ENCODE results near the gene CEPT1. TPM values are rescaled to one million over a fixed set of nuclear protein-coding genes. Genes with fewer than 3 reads are reported as not detected.

CEPT1 gene
- total RNA-seq, 1 experiment from 2014 or later = 34.2 TPM

DNA sequence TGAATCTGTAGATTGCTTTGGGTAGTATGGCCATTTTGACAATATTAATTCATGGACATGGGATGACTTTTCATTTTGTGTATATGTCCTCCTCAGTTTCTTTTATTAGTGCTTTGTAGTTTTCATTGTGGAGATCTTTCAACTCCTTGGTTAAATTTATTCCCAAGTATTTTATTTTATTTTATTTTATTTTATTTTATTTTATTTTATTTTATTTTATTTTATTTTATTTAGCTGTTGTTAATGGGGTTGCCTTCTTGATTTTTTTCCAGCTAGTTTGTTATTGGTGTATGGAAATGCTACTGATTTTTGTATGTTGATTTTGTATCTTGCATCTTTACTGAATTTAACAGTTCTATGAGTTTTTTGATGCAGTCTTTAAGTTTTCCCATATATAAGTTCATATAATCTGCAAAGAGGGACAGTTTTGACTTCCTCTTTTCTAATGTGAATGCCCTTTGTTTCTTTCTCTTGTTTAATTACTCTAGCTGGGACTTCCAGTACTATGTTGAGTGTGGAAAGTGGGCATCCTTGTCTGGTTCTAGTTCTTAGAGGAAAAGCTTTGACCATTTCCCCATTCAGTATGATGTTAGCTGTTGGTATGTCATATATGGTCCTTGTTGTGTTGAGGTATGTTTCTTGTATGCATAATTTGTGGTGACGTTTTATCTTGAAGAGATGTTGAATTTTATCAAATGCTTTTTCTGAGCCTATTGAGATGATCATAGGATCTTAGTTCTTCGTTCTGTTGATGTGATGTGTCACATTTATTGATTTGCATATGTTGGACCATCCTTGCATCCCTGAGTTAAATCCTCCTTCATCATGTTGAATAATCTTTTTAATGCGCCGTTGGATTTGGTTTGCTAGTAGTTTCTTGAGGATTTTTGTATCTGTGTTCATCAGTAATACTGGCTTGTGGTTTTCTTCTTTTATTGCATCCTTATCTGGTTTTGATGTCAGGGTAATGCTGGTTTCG, 14.3 kb downstream of the CEPT1 start:
- Histone ChIP-seq H3K4me2 (ENCODE audit: low read length) (no peak overlapping the region), H4K20me1 (ENCODE audit: insufficient read depth) (no peaks in the 10 kb centered on the region; the same call in 1 of the 2 replicates), H3K9ac (ENCODE audit: low read length) (no peak overlapping the region), H2AFZ (ENCODE audit: low read depth, low read length, poor library complexity, severe bottlenecking) (no peak overlapping the region), H3K9me3 (ENCODE audit: control insufficient read depth in 1 of 2, insufficient read depth in 1 of 2, low read depth in 1 of 2, low read length in 2 of 2) (no peaks in the 10 kb centered on the region), H3K27me3 (ENCODE audit: insufficient read depth, low read length) (no peaks in the 10 kb centered on the region), H3K4me1 (ENCODE audit: control insufficient read depth in 1 of 2, insufficient read depth in 2 of 2, low read length in 2 of 2) (no peaks in the 10 kb centered on the region), H3K4me3 (replicated peaks in 1 of 2; ENCODE audit: low read depth in 1 of 2, low read length in 2 of 2) (no peak overlapping the region), H3K79me2 (ENCODE audit: insufficient read depth, low read length) (peaks cover 87% of the 10 kb centered on the region), H3K9me2 (ENCODE audit: insufficient read depth) (no peaks in the 10 kb centered on the region), H3K36me3 (ENCODE audit: control insufficient read depth in 1 of 2, insufficient read depth in 2 of 2, low read length in 2 of 2) (peaks cover 12 to 20% of the 10 kb centered on the region in 2 experiments; a peak in 3 of 4 replicates), H3K27ac (ENCODE audit: low read depth, low read length) (no peak overlapping the region)
- intact Hi-C loops (cut with micrococcal nuclease) = no loop called here
- no TSS peak for BruUV-seq (replicated peaks)
- DNase-seq (ENCODE audit: low read depth, low spot score) = no peak
- ChIA-PET POLR2A (no interaction called here), RAD21 (ENCODE audit: low non-redundant PET in 1 of 2, low total read pairs in 2 of 2, uncharacterized antibody in 2 of 2, unreplicated experiment in 2 of 2) (no interaction called here), CTCF (no interaction called here)
- no peak for ATAC-seq
- TF ChIP-seq EGR1 (IDR thresholded peaks at IDR 0.05; ENCODE audit: low read depth) = no peak
- TF ChIP-seq YY1 (IDR thresholded peaks at IDR 0.05; ENCODE audit: extremely low read depth, insufficient replicate concordance, low read depth, low read length) = no peak
- TF ChIP-seq ZFX (IDR thresholded peaks at IDR 0.05) = no peak
- TF ChIP-seq, protein P1, sequence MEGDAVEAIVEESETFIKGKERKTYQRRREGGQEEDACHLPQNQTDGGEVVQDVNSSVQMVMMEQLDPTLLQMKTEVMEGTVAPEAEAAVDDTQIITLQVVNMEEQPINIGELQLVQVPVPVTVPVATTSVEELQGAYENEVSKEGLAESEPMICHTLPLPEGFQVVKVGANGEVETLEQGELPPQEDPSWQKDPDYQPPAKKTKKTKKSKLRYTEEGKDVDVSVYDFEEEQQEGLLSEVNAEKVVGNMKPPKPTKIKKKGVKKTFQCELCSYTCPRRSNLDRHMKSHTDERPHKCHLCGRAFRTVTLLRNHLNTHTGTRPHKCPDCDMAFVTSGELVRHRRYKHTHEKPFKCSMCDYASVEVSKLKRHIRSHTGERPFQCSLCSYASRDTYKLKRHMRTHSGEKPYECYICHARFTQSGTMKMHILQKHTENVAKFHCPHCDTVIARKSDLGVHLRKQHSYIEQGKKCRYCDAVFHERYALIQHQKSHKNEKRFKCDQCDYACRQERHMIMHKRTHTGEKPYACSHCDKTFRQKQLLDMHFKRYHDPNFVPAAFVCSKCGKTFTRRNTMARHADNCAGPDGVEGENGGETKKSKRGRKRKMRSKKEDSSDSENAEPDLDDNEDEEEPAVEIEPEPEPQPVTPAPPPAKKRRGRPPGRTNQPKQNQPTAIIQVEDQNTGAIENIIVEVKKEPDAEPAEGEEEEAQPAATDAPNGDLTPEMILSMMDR (IDR thresholded peaks at IDR 0.05 in 2 of 3, conservative IDR thresholded peaks at IDR 0.05 in 1 of 3; ENCODE audit: borderline replicate concordance in 1 of 3, insufficient read depth in 1 of 3, low read depth in 2 of 3, low read length in 2 of 3) = no peak
- TF ChIP-seq, protein P2, sequence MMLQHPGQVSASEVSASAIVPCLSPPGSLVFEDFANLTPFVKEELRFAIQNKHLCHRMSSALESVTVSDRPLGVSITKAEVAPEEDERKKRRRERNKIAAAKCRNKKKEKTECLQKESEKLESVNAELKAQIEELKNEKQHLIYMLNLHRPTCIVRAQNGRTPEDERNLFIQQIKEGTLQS (IDR thresholded peaks at IDR 0.05) = no peak
- TF ChIP-seq, protein P3, sequence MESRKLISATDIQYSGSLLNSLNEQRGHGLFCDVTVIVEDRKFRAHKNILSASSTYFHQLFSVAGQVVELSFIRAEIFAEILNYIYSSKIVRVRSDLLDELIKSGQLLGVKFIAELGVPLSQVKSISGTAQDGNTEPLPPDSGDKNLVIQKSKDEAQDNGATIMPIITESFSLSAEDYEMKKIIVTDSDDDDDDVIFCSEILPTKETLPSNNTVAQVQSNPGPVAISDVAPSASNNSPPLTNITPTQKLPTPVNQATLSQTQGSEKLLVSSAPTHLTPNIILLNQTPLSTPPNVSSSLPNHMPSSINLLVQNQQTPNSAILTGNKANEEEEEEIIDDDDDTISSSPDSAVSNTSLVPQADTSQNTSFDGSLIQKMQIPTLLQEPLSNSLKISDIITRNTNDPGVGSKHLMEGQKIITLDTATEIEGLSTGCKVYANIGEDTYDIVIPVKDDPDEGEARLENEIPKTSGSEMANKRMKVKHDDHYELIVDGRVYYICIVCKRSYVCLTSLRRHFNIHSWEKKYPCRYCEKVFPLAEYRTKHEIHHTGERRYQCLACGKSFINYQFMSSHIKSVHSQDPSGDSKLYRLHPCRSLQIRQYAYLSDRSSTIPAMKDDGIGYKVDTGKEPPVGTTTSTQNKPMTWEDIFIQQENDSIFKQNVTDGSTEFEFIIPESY (IDR thresholded peaks at IDR 0.05; ENCODE audit: extremely low read depth, insufficient replicate concordance, low read length) = no peak
- no peak for TF ChIP-seq JUND (IDR thresholded peaks at IDR 0.05)
- no peak for TF ChIP-seq POLR2AphosphoS5 (IDR thresholded peaks at IDR 0.05; ENCODE audit: low read depth, low read length)
- no peak for TF ChIP-seq CEBPB (IDR thresholded peaks at IDR 0.05; ENCODE audit: low read depth)
- no peak for TF ChIP-seq ELF1 (IDR thresholded peaks at IDR 0.05; ENCODE audit: borderline replicate concordance, low read depth)
- no peak for TF ChIP-seq SP1 (IDR thresholded peaks at IDR 0.05; ENCODE audit: low read depth)
- TF ChIP-seq FOSL1 (IDR thresholded peaks at IDR 0.05; ENCODE audit: low read depth) = no peak
- TF ChIP-seq RAD21 (IDR thresholded peaks at IDR 0.05; ENCODE audit: low read depth) = no peak
- no peak for TF ChIP-seq SIN3A (IDR thresholded peaks at IDR 0.05; ENCODE audit: low read depth)
- TF ChIP-seq TCF7L2 (IDR thresholded peaks at IDR 0.05; ENCODE audit: borderline replicate concordance, extremely low read depth, insufficient read depth, insufficient read length) = no peak
- TF ChIP-seq ZNF274 (IDR thresholded peaks at IDR 0.05; ENCODE audit: low read depth, low read length) = no peak
- TF ChIP-seq, protein P4, sequence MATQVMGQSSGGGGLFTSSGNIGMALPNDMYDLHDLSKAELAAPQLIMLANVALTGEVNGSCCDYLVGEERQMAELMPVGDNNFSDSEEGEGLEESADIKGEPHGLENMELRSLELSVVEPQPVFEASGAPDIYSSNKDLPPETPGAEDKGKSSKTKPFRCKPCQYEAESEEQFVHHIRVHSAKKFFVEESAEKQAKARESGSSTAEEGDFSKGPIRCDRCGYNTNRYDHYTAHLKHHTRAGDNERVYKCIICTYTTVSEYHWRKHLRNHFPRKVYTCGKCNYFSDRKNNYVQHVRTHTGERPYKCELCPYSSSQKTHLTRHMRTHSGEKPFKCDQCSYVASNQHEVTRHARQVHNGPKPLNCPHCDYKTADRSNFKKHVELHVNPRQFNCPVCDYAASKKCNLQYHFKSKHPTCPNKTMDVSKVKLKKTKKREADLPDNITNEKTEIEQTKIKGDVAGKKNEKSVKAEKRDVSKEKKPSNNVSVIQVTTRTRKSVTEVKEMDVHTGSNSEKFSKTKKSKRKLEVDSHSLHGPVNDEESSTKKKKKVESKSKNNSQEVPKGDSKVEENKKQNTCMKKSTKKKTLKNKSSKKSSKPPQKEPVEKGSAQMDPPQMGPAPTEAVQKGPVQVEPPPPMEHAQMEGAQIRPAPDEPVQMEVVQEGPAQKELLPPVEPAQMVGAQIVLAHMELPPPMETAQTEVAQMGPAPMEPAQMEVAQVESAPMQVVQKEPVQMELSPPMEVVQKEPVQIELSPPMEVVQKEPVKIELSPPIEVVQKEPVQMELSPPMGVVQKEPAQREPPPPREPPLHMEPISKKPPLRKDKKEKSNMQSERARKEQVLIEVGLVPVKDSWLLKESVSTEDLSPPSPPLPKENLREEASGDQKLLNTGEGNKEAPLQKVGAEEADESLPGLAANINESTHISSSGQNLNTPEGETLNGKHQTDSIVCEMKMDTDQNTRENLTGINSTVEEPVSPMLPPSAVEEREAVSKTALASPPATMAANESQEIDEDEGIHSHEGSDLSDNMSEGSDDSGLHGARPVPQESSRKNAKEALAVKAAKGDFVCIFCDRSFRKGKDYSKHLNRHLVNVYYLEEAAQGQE (IDR thresholded peaks at IDR 0.05; ENCODE audit: low read depth) = no peak
- no peak for TF ChIP-seq EZH2phosphoT487 (IDR thresholded peaks at IDR 0.05; ENCODE audit: borderline replicate concordance)
